PC-9 (cell line): ENCODE measurements around the gene NQO2. TPM values are rescaled to one million over a fixed set of nuclear protein-coding genes. Genes with fewer than 3 reads are reported as not detected.
A peak's percentile ranks its signal among the peaks of the same experiment; 100 is the strongest.

Source experiments
- BruUV-seq: library from RNA; stranded (reverse); fragments of 400-500 nt; replicated peaks from 2 replicates; lab custom pipeline; 2021; lab: Mats Ljungman, UMichigan
- CTCF ChIA-PET: fragments of 300-600 bp; sonication (Branson Sonifier 250); formaldehyde crosslinking; loops from one replicate; lab custom pipeline; 2022; ENCODE audit warnings: antibody characterized with exemption; lab: Charles Lee
- POLR2A ChIA-PET: fragments of 300-600 bp; sonication (Branson Sonifier 250); formaldehyde crosslinking; loops from one replicate; lab custom pipeline; 2022; ENCODE audit warnings: antibody characterized with exemption; ENCODE audit not compliant: unreplicated experiment; lab: Charles Lee
- DNase-seq, 2 experiments: peaks; one replicate each; pipeline versions ENCODE4 v3.0.0 to v3.0.0-alpha.2; 2015 to 2022; ENCODE audit warnings: mixed read lengths in 1 of 2
- H2AFZ ChIP-seq: fragments of 200-600 bp; sonication (generic); 2 replicates; pipeline ENCODE4 v1.8.1; 2017; ENCODE audit warnings: antibody characterized with exemption
- H3F3A ChIP-seq: fragments of 200-600 bp; sonication (generic); 2 replicates; pipeline ENCODE4 v1.8.1; 2017; ENCODE audit warnings: antibody characterized with exemption, mild to moderate bottlenecking, low read depth; ENCODE audit not compliant: insufficient read depth
- H3K27ac ChIP-seq: fragments of 200-600 bp; sonication (generic); 2 replicates; pipeline ENCODE4 v1.6.1; 2016; ENCODE audit warnings: mixed run types
- H3K27me3 ChIP-seq: fragments of 200-600 bp; sonication (generic); 2 replicates; pipeline ENCODE4 v1.6.1; 2016; ENCODE audit warnings: low read depth, mixed run types; ENCODE audit not compliant: insufficient read depth
- H3K36me3 ChIP-seq: fragments of 200-600 bp; sonication (generic); 2 replicates; pipeline ENCODE4 v1.6.1; 2016; ENCODE audit warnings: low read depth, mixed run types
- H3K4me1 ChIP-seq: fragments of 200-600 bp; sonication (generic); replicated peaks from 2 replicates; pipeline ENCODE4 v1.6.1; 2016; ENCODE audit warnings: mixed run types; ENCODE audit not compliant: insufficient read depth
- H3K4me2 ChIP-seq: fragments of 200-600 bp; sonication (generic); 2 replicates; pipeline ENCODE4 v1.6.1; 2017; ENCODE audit warnings: mixed run types
- H3K4me3 ChIP-seq: fragments of 200-600 bp; sonication (generic); 2 replicates; pipeline ENCODE4 v1.6.1; 2016; ENCODE audit warnings: mixed run types
- H3K79me2 ChIP-seq: fragments of 200-600 bp; sonication (generic); 2 replicates; pipeline ENCODE4 v1.6.1; 2017; ENCODE audit warnings: low read depth, mixed run types
- H3K9me2 ChIP-seq: fragments of 200-600 bp; sonication (generic); 2 replicates; pipeline ENCODE4 v1.8.1; 2017; ENCODE audit warnings: mild to moderate bottlenecking; ENCODE audit not compliant: insufficient read depth
- H3K9me3 ChIP-seq: fragments of 200-600 bp; sonication (generic); 2 replicates; pipeline ENCODE4 v1.8.1; 2016; ENCODE audit warnings: low read depth; ENCODE audit not compliant: insufficient read depth
- H4K20me1 ChIP-seq: fragments of 200-600 bp; sonication (generic); 2 replicates; pipeline ENCODE4 v1.8.1; 2017; ENCODE audit not compliant: insufficient read depth
- CTCF ChIP-seq: fragments of 200-600 bp; sonication (generic); conservative IDR thresholded peaks from 2 replicates; pipeline ENCODE4 v1.6.1; 2017; ENCODE audit warnings: mixed run types, antibody characterized with exemption, mild to moderate bottlenecking, moderate library complexity
- EZH2 ChIP-seq: fragments of 200-600 bp; sonication (generic); IDR thresholded peaks from 2 replicates; pipeline ENCODE4 v1.8.0; 2017; ENCODE audit warnings: antibody characterized with exemption, low read depth
- intact Hi-C: fragments of 100-400 bp; cut with micrococcal nuclease; formaldehyde crosslinking; loops from one replicate; pipeline ENCODE4 v1.10.0; 2022; ENCODE audit not compliant: unreplicated experiment
- total RNA-seq: library from RNA; stranded (reverse); gene quantifications from 2 replicates; pipeline ENCODE4 v1.2.3, GENCODE V29; 2021

Gene NQO2
- total RNA-seq, 1 experiment from 2014 or later: 82.9 TPM

DNA sequence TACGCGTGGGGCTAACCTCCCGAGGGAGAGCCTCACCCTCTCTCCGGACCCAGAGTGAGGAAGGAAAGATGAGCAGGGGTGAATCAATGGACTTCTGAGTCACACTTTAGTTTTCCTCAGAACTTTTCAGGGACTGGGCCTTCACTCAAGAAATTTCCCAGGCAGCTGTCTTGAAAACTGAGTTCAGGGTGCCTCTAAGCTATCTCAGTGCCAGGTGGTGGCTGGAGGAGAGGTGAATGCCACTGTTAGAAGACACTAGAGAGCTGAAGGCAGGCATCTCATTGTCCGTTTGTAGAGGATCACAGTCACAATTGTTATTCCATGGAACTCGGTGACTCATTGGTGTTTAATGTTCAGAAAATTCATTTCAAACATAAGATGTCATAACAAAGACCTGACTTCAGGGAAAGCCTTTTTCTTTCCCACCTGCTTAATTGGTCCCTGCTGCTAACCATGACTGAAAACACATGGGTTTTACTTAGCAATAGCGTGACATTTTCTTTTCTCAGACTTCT lies 23.1 kb upstream of the NQO2 start:
- no peak overlapping the region for H3K4me3 ChIP-seq

DNA sequence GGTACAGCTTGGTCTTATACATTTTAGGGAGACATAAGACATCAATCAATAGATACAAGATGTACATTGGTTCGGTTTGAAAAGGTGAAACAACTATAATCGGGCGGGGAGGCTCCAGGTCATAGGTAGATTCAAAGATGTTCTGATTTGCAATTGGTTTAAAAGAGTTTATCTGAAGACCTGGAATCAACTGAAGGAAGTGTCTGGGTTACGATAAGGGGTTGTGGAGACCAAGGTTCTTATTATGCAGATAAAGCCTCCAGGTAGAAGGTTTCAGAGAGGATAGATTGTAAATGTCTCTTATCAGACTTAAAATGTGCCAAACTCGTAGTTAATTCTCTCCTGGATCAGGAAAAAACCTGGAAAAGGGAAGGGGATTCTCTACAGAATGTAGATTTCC lies 22.4 kb upstream of the NQO2 start:
- H3K9me3 ChIP-seq: no peaks in the 10 kb centered on the region
- no peaks in the 10 kb centered on the region for H4K20me1 ChIP-seq
- no TSS peak for BruUV-seq
- H3K4me2 ChIP-seq: peak overlapping the region; percentile 63
- H3K36me3 ChIP-seq: no peaks in the 10 kb centered on the region
- H3K4me3 ChIP-seq: no peak overlapping the region
- H3K27me3 ChIP-seq: no peaks in the 10 kb centered on the region
- H2AFZ ChIP-seq: no peak overlapping the region
- 0 out of 2 replicates have a peak, but pooled peaks cover 4% of the 10 kb centered on the region for H3K79me2 ChIP-seq
- H3K27ac ChIP-seq: peak overlapping the region; percentile 78
- DNase-seq: no peak
- TF ChIP-seq CTCF: no peak
- no peak for TF ChIP-seq EZH2
- peaks cover 64% of the 10 kb centered on the region for H3K4me1 ChIP-seq
- peaks cover 30% of the 10 kb centered on the region for H3F3A ChIP-seq
- ChIA-PET POLR2A (interaction anchor here (0.5 kb wide), 1 partner anchor 88 kb away, joined by 8 read pairs; no protein-coding TSS in a partner anchor), CTCF (no interaction called here)
- intact Hi-C loops: no loop called here
- no peaks in the 10 kb centered on the region for H3K9me2 ChIP-seq

More for the DNA sequence above, 23.1 kb upstream of the NQO2 start:
- no TSS peak for BruUV-seq
- H3K4me2 ChIP-seq: peak overlapping the region; percentile 63
- H3K4me1 ChIP-seq: peaks cover 60% of the 10 kb centered on the region
- peak overlapping the region; percentile 26; the same call in 1 of the 2 replicates for H2AFZ ChIP-seq
- H3K9me2 ChIP-seq: no peaks in the 10 kb centered on the region
- H3K36me3 ChIP-seq: no peaks in the 10 kb centered on the region
- H3K79me2 ChIP-seq: peaks cover 5% of the 10 kb centered on the region; the same call in 1 of the 2 replicates
- ChIA-PET CTCF (no interaction called here), POLR2A (interaction anchor here (0.7 kb wide), 1 partner anchor 12 kb away, joined by 3 read pairs; no protein-coding TSS in a partner anchor)
- peaks cover 31% of the 10 kb centered on the region for H3F3A ChIP-seq
- H3K27ac ChIP-seq: peak overlapping the region; percentile 78
- intact Hi-C loops: no loop called here
- DNase-seq: peak in 1 of 2 experiments; percentile 71
- H3K9me3 ChIP-seq: no peaks in the 10 kb centered on the region
- H3K27me3 ChIP-seq: no peaks in the 10 kb centered on the region
- TF ChIP-seq CTCF (no peak), EZH2 (no peak)
- H4K20me1 ChIP-seq: no peaks in the 10 kb centered on the region

DNA sequence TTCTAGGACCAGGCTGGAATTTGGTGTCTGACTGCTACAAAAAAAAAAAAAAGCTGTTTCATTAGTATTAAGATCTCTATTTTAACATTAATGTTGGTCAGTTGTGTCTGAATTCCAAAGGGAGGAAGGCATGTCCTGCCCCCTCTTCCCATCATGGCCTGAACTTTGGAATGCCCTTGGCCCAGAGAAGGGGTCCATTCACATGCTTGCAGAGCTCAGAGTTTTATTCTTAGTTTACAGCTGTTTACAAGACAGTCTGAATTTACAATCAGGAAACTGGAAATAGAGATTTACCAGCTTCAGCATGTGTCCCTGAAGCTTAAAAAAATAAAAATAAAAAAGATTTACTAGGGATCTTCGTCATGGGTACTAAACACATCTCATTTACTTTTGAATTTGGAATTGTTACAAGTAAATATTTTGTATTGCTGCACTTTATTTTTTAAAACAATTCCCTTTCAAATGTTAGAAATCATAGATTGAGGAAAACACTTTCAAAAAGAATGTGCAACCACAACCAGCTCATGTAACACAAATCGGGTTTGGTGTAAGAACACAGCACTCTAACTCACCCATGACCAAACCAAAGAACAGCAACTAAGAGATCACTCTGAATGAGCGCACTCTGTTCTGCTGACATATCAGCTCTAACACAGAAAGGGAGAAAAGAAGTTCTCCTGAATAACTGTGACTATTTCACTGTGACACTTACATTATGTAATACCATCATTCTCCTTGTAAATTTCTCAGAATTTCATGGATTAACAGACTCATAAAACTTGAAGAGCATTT lies 21.7 kb upstream of the NQO2 start:
- peaks cover 36% of the 10 kb centered on the region for H3F3A ChIP-seq
- TF ChIP-seq CTCF: no peak
- no peak for TF ChIP-seq EZH2
- H3K79me2 ChIP-seq: no peaks in the 10 kb centered on the region
- no peaks in the 10 kb centered on the region for H3K9me3 ChIP-seq
- no TSS peak for BruUV-seq
- POLR2A ChIA-PET: interaction anchor here (0.5 kb wide), 1 partner anchor 89 kb away, joined by 8 read pairs; no protein-coding TSS in a partner anchor
- H3K9me2 ChIP-seq: no peaks in the 10 kb centered on the region
- no peak for DNase-seq
- H3K4me2 ChIP-seq: no peak overlapping the region
- H3K27ac ChIP-seq: peak overlapping the region; percentile 78
- peaks cover 67% of the 10 kb centered on the region for H3K4me1 ChIP-seq
- intact Hi-C loops: no loop called here
- no peaks in the 10 kb centered on the region for H3K36me3 ChIP-seq
- CTCF ChIA-PET: no interaction called here
- H2AFZ ChIP-seq: no peak overlapping the region
- H4K20me1 ChIP-seq: no peaks in the 10 kb centered on the region
- no peak overlapping the region for H3K4me3 ChIP-seq
- no peaks in the 10 kb centered on the region for H3K27me3 ChIP-seq
